ENCODE results near the gene DNAH14. TPM values are rescaled to one million over a fixed set of nuclear protein-coding genes. Genes with fewer than 3 reads are reported as not detected.

The DNAH14 gene
- total and polyA plus RNA-seq, 2 experiments from 2014 or later = 55.3 to 80.2 TPM

GRCh38 chr1:224920930-224921329 lies 8.5 kb upstream of the DNAH14 start:
- TF ChIP-seq ZNF331 (CRISPR knock-in tag; IDR thresholded peaks at IDR 0.05; ENCODE audit: low read depth) (no peak), EZH2 (IDR thresholded peaks at IDR 0.05; ENCODE audit: low read depth, unreplicated experiment) (no peak), ZNF114 (CRISPR knock-in tag; IDR thresholded peaks at IDR 0.05) (no peak), EZH2phosphoT487 (IDR thresholded peaks at IDR 0.05; ENCODE audit: unreplicated experiment) (no peak), CREB1 (CRISPR knock-in tag; IDR thresholded peaks at IDR 0.05; ENCODE audit: low read depth) (no peak), CTCF (conservative IDR thresholded peaks at IDR 0.05; ENCODE audit: low read depth in 2 of 2) (no peak), ZNF462 (CRISPR knock-in tag; IDR thresholded peaks at IDR 0.05) (no peak), JUNB (IDR thresholded peaks at IDR 0.05; ENCODE audit: unreplicated experiment) (no peak), STAT1 (IDR thresholded peaks at IDR 0.05; ENCODE audit: unreplicated experiment) (no peak)
- TF ChIP-seq, protein P1, sequence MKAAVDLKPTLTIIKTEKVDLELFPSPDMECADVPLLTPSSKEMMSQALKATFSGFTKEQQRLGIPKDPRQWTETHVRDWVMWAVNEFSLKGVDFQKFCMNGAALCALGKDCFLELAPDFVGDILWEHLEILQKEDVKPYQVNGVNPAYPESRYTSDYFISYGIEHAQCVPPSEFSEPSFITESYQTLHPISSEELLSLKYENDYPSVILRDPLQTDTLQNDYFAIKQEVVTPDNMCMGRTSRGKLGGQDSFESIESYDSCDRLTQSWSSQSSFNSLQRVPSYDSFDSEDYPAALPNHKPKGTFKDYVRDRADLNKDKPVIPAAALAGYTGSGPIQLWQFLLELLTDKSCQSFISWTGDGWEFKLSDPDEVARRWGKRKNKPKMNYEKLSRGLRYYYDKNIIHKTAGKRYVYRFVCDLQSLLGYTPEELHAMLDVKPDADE (IDR thresholded peaks at IDR 0.05) = no peak
- TF ChIP-seq, protein P2, sequence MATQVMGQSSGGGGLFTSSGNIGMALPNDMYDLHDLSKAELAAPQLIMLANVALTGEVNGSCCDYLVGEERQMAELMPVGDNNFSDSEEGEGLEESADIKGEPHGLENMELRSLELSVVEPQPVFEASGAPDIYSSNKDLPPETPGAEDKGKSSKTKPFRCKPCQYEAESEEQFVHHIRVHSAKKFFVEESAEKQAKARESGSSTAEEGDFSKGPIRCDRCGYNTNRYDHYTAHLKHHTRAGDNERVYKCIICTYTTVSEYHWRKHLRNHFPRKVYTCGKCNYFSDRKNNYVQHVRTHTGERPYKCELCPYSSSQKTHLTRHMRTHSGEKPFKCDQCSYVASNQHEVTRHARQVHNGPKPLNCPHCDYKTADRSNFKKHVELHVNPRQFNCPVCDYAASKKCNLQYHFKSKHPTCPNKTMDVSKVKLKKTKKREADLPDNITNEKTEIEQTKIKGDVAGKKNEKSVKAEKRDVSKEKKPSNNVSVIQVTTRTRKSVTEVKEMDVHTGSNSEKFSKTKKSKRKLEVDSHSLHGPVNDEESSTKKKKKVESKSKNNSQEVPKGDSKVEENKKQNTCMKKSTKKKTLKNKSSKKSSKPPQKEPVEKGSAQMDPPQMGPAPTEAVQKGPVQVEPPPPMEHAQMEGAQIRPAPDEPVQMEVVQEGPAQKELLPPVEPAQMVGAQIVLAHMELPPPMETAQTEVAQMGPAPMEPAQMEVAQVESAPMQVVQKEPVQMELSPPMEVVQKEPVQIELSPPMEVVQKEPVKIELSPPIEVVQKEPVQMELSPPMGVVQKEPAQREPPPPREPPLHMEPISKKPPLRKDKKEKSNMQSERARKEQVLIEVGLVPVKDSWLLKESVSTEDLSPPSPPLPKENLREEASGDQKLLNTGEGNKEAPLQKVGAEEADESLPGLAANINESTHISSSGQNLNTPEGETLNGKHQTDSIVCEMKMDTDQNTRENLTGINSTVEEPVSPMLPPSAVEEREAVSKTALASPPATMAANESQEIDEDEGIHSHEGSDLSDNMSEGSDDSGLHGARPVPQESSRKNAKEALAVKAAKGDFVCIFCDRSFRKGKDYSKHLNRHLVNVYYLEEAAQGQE (IDR thresholded peaks at IDR 0.05; ENCODE audit: unreplicated experiment) = no peak
- no peak overlapping the region for H3K27ac Mint-ChIP-seq
- Histone ChIP-seq H2AFZ (no peak overlapping the region), H4K20me1 (replicated peaks; ENCODE audit: insufficient read depth) (no peaks in the 10 kb centered on the region), H3K4me2 (no peak overlapping the region), H3K4me1 (ENCODE audit: insufficient read depth) (no peaks in the 10 kb centered on the region), H3K9me2 (ENCODE audit: insufficient read depth) (no peaks in the 10 kb centered on the region), H3K27ac (ENCODE audit: low read depth) (no peak overlapping the region), H3K79me2 (replicated peaks; ENCODE audit: insufficient read depth) (no peaks in the 10 kb centered on the region), H3F3A (replicated peaks; ENCODE audit: low read depth) (no peaks in the 10 kb centered on the region), H3K27me3 (ENCODE audit: insufficient read depth) (no peaks in the 10 kb centered on the region), H3K4me3 (no peak overlapping the region), H3K36me3 (ENCODE audit: insufficient read depth) (no peaks in the 10 kb centered on the region)
- H3K4me3 Mint-ChIP-seq = no peak overlapping the region
- H3K27me3 Mint-ChIP-seq (ENCODE audit: insufficient read depth, low read depth, poor library complexity) = no peaks in the 10 kb centered on the region
- ATAC-seq (no peak), DNase-seq (ENCODE audit: low spot score) (no peak)
- H3K4me1 Mint-ChIP-seq = 0 out of 3 replicates have a peak, but pooled peaks cover 2% of the 10 kb centered on the region
- no peaks in the 10 kb centered on the region; the same call in 2 of the 3 replicates for H3K9me3 Mint-ChIP-seq
- H3K36me3 Mint-ChIP-seq (ENCODE audit: low read depth) = no peaks in the 10 kb centered on the region

Measured in GM23338 (cell line).